Muscle of back (tissue), 11 donors: ENCODE measurements around the gene PROM2. TPM values are rescaled to one million over a fixed set of nuclear protein-coding genes. Genes with fewer than 3 reads are reported as not detected.

ENCODE experiments used
- DNase-seq, 3 donors: peaks; one replicate each; pipeline versions ENCODE4 v3.0.0 to v3.0.0-alpha.2; 2013
- polyA plus RNA-seq, 10 donors: library from polyadenylated mRNA; unstranded; fragments of 120-200 nt; gene quantifications; one replicate each; pipeline ENCODE4 v1.2.1, GENCODE V29; 2013; ENCODE audit not compliant: insufficient read length in 10 of 10

PROM2 gene
- polyA plus RNA-seq, 10 donors, result 0.35 to 3.5 (median 1.3) TPM

DNA sequence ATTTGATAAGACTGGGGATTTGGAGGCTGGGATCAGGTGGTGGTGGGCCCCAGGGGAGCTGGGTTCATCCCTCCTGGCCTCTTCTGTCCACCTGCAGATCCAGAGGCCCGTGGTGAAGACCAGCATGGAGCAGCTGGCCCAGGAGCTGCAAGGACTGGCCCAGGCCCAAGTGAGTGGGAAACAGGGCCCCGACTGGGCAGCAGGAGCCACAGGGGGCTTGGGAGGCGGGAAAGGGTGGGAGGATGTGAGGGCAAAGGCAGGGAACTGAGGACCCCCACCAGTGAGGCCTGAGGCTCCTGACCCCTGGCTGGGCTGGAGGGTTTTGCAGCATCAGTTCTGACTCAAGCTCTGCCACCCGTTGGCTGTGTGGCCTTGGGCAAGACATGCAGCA lies 11.3 kb downstream of the PROM2 start:
- no peak for DNase-seq

- no peak for DNase-seq
These were observed 13.1 kb downstream of the PROM2 start for GRCh38 chr2:95287336-95287735.

GRCh38 chr2:95287806-95288205 lies 13.6 kb downstream of the PROM2 start:
- no peak for DNase-seq

DNA sequence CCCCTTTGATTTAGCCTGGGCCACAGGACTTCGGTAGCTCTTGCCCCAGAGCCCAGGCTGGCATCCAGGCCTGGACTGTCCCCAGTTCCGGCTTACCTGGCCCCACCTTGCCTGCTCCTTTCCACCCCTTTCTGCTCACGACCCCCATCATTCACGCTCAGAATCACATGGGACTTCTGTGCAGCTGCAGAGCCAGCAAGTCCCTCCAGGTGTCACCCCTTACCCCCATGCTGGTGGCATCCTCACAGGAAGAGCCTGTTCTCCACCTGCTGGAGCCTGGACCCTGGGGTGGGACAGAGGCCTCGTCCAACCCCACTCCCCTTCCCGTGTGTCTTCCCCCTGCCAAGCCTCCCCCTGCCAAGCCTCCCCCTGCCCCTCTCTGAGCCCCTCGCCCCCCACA lies 15.0 kb downstream of the PROM2 start:
- DNase-seq, result no peak

- DNase-seq, result no peak
These were observed 17.0 kb downstream of the PROM2 start for GRCh38 chr2:95291222-95291621.

- no peak for DNase-seq
These were observed 18.5 kb downstream of the PROM2 start for GRCh38 chr2:95292623-95293260.

DNA sequence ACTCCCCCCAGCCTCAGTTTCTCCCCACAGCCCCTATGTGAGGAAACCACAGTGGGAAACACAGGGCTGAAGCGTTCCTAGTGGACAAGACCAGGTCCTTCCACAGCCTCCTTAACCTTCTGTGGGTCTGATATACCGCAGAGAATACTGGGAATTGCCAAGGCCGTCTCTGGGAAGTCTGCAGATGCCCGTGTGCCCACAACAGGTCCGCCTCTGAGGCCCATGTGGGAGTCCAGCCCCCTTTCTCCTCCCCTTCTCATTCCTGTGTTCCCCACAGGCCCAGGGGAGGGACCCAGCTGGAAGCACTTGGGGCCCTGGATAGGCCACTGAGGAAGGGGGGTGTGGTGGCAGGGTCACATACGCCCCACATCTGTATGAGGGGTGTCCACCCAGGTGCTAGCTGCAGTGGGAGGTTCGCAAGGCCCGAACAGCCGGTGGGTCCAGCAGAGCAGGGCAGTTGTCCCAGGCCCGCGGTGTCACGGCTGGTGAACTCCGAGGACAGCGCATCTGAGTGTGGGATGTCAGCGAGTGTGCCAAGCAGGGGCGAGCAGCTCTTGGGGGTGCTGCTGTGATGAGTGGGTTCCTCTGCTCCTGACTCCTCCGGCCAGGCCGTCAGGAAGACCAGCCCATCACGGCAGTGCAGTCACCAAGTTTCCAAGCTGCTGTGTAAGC lies 20.5 kb downstream of the PROM2 start:
- DNase-seq, result no peak

DNA sequence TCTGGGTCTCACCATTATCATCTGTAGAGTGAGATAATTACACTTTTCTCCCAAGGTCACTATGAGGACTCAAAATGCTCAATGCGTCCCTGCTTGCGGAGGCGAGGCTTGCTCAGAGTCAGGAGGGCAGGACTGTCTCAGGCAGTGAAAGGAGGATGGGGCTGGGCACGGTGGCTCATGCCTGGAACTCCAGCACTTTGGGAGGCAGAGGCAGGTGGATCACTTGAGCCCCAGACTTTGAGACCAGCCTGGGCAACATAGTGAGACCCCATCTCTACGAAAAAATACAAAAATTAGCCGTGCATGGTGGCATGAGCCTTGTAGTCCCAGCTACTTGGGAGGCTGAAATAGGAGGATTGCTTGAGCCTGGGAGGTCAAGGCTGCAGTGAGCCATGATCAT lies 21.1 kb downstream of the PROM2 start:
- DNase-seq, result no peak

DNA sequence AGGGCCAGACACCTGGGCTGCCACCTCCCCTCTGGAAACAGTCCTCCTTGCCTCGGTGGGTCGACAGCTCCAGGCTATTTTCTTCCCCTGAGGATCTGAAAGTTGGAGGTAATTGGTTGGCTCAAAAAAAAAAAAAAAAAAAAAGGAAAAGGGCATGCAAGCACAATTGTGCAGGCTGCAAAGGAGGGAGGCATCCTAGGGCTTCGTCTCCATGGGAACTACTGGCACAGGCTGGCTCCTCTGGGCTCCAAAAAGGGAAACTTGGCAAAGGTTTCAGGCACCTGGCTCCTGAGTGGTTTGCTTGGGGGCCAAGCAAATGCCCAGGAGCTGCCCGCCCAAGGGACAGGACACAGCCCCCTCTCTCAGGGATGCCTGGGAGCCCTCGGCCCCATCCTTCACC lies 21.8 kb downstream of the PROM2 start:
- DNase-seq, result no peak

DNA sequence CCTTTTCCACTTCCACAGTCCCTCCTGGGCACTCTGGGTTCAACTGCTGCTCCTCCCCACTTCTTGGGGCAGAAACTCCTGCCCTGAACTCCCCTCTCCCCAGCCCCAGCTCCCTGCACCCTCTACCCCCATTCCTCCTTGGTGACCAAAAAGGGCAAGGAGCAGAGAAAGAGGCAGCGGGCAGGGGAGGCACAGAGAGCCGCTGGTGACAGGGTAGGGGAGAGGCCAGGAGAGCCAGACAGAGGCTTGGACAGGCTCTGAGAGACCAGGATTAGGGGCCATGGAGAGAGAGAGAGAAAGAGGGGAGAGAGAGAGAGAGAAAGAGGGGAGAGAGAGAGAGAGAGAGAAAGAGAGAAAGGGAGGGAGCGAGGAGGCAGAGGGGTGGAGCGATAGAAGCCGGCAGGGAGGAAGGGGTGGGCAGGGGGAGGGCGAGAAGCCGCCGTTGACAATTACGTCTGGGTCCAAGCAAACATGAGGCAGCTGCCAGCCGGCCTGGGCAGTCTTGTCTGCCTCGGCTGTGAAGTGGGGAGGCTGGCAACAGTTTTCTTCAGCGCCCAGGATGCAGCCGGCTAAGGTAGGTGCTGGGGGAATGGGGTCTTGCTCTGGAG lies 22.7 kb downstream of the PROM2 start, which contains the start of gene KCNIP3:
KCNIP3 (plus strand) TSS at position 468 of the 608 bp plus-strand sequence; CDS start at position 560, 92 bp downstream.
- DNase-seq, result peak in 2 of 3 donors; percentile 34 to 63

GRCh38 chr2:95297639-95298395 lies 23.6 kb downstream of the PROM2 start:
- no peak for DNase-seq

DNA sequence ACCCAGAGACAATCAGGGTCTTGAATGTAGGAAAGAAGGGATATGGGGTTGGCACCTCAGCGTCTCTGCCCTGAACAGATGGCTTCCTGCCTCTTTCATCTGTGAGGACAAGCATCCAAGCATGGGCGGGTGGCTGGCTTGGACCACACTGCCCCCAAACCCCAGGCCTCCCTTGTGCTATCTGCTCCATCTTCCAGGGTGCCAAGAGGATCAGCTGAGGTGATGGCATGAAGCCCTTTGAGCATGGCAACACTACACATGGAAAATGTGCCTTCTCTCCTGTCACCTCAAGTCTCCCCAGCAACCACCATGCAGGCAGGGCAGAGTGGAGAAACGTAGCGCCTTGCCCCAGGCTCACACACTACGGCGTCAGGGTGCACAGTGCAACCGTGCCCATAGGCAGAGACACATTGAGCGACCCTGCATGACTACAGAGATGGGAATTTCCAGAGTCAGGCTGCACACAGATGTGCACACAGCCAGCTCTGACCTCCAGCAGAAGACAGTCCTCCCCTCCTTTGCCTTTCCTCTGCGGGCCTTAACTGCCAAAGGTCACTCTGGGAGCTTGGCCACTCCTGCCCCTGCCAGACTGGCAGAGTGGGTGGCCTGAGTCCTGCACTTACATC lies 24.4 kb downstream of the PROM2 start:
- DNase-seq, result no peak

DNA sequence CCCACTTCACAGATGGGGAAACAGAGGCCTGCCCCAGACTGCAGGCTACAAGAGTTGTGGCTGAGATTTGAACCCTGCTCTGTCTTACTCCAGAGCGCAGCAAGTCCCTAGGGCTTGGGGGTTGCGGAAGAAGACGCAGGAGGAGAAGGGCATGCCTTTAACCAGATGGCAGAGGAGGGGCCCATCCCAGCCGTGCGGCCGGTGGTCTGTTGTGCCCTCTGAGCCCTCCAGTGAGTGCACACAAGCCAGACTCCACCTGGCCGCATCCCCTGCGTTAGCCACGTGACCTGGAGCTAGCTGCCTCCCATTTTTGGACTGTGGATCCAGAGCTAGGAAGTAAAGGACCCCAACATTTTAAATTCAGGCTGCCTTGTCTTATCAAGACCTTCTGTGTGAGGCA lies 25.7 kb downstream of the PROM2 start:
- DNase-seq, result no peak

DNA sequence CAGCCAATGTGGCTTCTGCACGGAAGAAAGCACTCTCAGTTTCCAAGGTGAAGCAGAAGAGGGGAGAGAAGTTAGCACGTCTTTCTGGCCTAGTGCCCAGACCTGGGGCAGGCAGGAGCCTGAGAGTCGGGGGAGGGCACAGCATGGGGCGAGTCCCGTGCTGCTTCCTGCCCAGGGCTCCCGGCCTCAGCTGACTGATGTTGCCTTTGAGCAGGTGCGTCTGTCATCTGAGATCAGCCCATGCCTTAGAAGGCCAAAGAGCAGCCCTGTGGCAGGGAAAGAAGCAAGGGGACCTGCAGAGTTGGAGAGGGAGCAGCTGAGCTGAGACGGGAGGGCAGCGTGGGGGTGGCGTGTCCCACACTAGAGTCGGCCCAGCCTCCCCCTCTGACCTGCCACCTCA lies 26.2 kb downstream of the PROM2 start:
- peak in 2 of 3 donors; percentile 22 to 43 for DNase-seq

DNA sequence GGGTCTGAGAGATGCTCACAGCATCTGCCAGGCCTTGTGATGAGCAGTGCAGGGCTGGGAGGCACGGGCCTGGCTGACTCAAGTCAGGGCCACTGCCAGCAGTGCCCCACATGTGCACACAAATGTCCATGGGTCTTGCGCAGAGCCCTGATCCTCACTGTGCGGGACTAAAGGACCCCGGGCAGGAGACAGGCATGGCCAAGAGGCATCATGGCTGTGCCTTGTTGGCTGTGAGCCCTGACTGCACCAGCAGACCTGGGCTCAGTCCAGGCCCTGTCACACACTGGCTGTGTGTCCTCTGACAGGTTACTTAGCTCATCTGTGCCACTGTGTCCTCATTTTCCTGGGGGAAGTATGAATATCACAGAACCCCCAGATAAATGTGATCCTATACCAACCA lies 26.9 kb downstream of the PROM2 start:
- no peak for DNase-seq

- no peak for DNase-seq
These were observed 27.8 kb downstream of the PROM2 start for GRCh38 chr2:95301876-95302641.

GRCh38 chr2:95303191-95303919 lies 29.1 kb downstream of the PROM2 start:
- peak; percentile 64 to 80 (median 72) for DNase-seq

DNA sequence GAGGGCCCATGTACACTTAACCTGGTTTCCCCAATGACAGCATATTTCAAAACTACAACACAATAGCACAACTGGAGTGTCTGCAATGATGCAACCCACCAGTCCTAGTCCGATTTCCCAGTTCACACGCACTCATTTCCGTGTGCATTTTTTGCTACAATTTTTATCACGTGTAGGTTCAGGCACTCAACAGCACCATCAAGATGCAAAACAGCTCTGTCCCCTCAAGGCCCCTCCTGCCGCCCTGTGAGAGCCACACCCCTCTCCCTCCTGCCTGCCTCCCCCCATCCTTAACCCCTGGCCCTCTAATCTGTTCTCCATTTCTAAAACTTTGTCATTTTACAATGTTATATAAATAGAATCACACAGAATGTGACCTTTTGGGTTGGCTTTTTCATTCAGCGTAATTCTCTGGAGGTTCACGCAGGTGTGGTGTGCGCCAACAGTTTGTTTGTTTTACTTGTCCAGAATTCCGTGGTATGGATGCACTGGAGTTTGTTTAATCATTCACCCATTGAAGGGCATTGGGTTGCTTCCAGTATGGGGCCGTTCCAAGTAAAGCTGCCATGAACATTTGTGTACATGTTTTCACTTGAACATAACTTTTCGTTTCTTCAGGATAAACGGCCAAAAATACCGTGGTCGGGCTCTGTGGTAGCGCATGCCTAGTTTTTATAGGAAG lies 31.3 kb downstream of the PROM2 start:
- no peak for DNase-seq

DNA sequence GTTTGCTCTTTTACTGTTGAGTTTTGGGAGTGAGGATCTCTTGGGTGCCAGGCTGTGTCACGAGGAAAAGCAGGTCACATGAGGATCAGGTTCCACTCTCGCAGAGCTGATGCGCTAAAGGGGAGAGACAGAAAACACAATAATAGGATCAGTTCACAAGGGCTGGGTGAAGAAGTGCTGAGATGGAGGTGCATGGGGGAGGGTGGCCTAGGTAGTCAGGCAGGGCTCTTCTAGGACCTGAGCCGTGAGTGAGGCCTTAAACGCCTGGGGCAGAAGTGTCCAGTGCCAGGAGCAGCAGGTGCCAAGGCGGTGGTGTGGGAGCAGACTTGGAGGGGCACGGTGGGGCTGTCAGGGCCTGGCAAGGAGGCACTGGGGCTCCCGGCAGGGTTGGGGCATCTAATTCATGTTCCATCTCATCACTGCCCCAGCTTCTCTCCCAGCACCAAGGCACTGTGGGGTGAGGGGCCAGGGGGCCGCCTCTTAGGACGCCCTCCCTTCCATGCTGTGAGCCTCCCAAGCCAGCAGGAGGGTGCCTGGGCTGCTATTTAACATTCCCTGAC lies 32.2 kb downstream of the PROM2 start:
- DNase-seq, result no peak

GRCh38 chr2:95307036-95307435 lies 32.8 kb downstream of the PROM2 start:
- no peak for DNase-seq
